Measurements from ENCODE around the gene PDCL2.

DNA sequence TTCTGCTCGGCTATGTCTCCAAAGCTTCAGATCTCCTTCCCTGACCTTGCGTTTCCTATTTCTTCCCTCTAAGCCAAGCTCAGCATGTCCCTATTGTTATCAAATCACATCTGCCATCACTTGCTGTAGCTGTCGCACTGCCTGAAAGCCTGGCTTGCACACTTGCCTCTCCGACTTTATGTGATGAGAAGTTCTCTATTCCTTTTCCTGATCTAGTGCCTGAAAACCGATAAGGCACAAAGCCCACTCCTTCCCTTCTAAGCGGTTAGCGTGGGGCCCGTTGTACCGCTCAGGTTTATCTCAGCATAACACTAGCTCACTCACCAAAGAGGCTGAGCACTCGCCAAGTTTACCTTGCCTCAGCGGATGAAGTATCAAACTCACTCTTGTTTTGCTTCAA lies 43.2 kb upstream of the PDCL2 start:
- TF ChIP-seq ATF3 (IDR thresholded peaks at IDR 0.05; ENCODE audit: borderline replicate concordance, extremely low read depth, low read depth, low read length) (no peak), NR2C2 (IDR thresholded peaks at IDR 0.05; ENCODE audit: borderline replicate concordance, control insufficient read depth, insufficient read length, low read depth) (no peak), EZH2 (IDR thresholded peaks at IDR 0.05; ENCODE audit: borderline replicate concordance, control insufficient read depth, low read depth, low read length) (no peak), CBFB (IDR thresholded peaks at IDR 0.05; ENCODE audit: low read depth) (no peak), FOS (IDR thresholded peaks at IDR 0.05; ENCODE audit: borderline replicate concordance, extremely low read depth, insufficient read length) (no peak)
- TF ChIP-seq, protein P1, sequence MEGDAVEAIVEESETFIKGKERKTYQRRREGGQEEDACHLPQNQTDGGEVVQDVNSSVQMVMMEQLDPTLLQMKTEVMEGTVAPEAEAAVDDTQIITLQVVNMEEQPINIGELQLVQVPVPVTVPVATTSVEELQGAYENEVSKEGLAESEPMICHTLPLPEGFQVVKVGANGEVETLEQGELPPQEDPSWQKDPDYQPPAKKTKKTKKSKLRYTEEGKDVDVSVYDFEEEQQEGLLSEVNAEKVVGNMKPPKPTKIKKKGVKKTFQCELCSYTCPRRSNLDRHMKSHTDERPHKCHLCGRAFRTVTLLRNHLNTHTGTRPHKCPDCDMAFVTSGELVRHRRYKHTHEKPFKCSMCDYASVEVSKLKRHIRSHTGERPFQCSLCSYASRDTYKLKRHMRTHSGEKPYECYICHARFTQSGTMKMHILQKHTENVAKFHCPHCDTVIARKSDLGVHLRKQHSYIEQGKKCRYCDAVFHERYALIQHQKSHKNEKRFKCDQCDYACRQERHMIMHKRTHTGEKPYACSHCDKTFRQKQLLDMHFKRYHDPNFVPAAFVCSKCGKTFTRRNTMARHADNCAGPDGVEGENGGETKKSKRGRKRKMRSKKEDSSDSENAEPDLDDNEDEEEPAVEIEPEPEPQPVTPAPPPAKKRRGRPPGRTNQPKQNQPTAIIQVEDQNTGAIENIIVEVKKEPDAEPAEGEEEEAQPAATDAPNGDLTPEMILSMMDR (IDR thresholded peaks at IDR 0.05 in 2 of 3, conservative IDR thresholded peaks at IDR 0.05 in 1 of 3; ENCODE audit: control insufficient read depth in 2 of 3, extremely low read depth in 1 of 3, insufficient read depth in 1 of 3, low read depth in 3 of 3, low read length in 3 of 3): no peak
